ENCODE data around the gene TAGLN3.

DNA sequence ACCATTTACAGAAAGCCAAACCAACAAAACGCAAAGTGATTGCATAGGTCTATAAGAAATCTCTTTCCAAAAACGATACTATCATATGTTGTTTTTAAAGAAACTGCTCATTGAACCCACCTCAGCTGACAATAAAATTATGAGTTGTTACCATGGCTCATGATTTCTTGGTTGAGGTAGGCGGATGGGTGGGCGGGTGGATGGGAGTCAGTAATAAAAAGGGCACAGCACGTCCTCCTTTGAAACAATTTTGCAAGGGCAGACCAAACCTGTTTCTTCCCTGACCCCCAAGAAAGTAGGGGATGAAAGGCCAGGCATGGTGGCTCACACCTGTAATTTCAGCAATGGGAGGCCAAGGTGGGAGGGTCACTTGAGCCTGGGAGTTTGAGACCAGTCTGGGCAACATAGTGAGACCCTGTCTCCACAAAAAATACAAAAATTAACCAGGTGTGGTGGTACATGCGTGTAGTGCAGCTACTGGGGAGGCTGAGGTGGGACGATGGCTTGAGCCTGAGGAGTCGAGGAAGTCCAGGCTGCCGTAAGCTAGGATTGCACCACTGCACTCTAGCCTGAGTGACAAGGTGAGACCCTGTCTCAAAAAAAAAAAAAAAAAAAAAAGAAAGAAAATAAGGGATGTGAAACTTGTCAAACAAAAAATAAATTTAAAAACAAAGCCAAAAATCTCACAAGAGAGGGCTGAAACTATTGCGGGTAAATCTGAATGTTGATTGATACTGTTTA lies 17.8 kb upstream of the TAGLN3 start:
- TF ChIP-seq, protein P1, sequence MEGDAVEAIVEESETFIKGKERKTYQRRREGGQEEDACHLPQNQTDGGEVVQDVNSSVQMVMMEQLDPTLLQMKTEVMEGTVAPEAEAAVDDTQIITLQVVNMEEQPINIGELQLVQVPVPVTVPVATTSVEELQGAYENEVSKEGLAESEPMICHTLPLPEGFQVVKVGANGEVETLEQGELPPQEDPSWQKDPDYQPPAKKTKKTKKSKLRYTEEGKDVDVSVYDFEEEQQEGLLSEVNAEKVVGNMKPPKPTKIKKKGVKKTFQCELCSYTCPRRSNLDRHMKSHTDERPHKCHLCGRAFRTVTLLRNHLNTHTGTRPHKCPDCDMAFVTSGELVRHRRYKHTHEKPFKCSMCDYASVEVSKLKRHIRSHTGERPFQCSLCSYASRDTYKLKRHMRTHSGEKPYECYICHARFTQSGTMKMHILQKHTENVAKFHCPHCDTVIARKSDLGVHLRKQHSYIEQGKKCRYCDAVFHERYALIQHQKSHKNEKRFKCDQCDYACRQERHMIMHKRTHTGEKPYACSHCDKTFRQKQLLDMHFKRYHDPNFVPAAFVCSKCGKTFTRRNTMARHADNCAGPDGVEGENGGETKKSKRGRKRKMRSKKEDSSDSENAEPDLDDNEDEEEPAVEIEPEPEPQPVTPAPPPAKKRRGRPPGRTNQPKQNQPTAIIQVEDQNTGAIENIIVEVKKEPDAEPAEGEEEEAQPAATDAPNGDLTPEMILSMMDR (conservative IDR thresholded peaks at IDR 0.05; ENCODE audit: low read depth, low read length), result no peak
- TF ChIP-seq EZH2 (IDR thresholded peaks at IDR 0.05; ENCODE audit: borderline replicate concordance, low read depth, low read length, poor library complexity, severe bottlenecking), result no peak
